HEK293T (cell line): ENCODE data around the gene INSM1.

ENCODE experiments used
- BHLHE40 ChIP-seq: fragments of 450-650 bp; IDR thresholded peaks from 2 replicates; pipeline ENCODE4 v1.6.1; 2016; ENCODE audit warnings: mild to moderate bottlenecking, moderate library complexity, borderline replicate concordance
- ELF4 ChIP-seq: fragments of 450-650 bp; IDR thresholded peaks from 2 replicates; pipeline ENCODE4 v1.6.1; 2017; ENCODE audit warnings: antibody characterized with exemption
- FOXM1 ChIP-seq: fragments of 450-650 bp; IDR thresholded peaks from 2 replicates; pipeline ENCODE4 v1.6.1; 2017; ENCODE audit warnings: mild to moderate bottlenecking, borderline replicate concordance
- LEF1 ChIP-seq: fragments of 450-650 bp; IDR thresholded peaks from 2 replicates; pipeline ENCODE4 v1.6.1; 2017; ENCODE audit warnings: mild to moderate bottlenecking, borderline replicate concordance
- SUZ12 ChIP-seq: fragments of 450-650 bp; IDR thresholded peaks from 2 replicates; pipeline ENCODE4 v1.6.1; 2016; ENCODE audit warnings: mild to moderate bottlenecking

DNA sequence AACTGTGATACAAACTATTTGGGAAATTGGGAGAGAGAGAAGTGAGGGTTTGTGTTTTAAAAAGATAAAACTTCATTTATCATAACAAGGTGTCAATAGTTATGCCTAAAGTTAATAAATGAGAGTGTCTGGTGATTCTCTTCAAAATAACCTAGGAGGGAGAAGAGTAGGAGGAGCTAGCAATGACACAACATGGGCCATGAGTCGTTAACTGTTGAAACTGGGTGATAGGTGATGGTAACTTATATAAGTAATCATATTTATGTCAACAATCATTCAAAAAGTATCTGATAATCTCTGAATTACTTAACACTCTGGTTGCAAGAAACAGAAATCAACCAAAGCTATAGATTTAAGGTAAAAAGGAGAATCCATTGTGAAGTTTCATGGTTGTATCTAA, 46.8 kb upstream of the INSM1 start:
- TF ChIP-seq BHLHE40 (no peak), ELF4 (no peak), FOXM1 (no peak), LEF1 (no peak), SUZ12 (no peak)
